Measurements from ENCODE around the gene PPT1.

The PPT1 gene

GRCh38 chr1:40140211-40140973, 43.3 kb upstream of the PPT1 start:
- H3K36me3 ChIP-seq (ENCODE audit: insufficient read depth, low read length) = no peaks in the 10 kb centered on the region
- H3K79me2 ChIP-seq (ENCODE audit: insufficient read depth, low read length) = no peaks in the 10 kb centered on the region
- no peaks in the 10 kb centered on the region for H3K27me3 ChIP-seq (ENCODE audit: insufficient read depth, low read length, poor library complexity, severe bottlenecking)
- no peak overlapping the region for H3K4me2 ChIP-seq (ENCODE audit: low read depth, low read length, poor library complexity, severe bottlenecking)
- H3F3A ChIP-seq (ENCODE audit: low read depth) = no peaks in the 10 kb centered on the region
- H3K4me1 ChIP-seq (ENCODE audit: insufficient read depth, low read length, poor library complexity, severe bottlenecking) = peaks cover 13% of the 10 kb centered on the region
- no peaks in the 10 kb centered on the region for H4K20me1 ChIP-seq (ENCODE audit: insufficient read depth, low read length, poor library complexity, severe bottlenecking)
- TF ChIP-seq CTCF (conservative IDR thresholded peaks at IDR 0.05; ENCODE audit: low read length) = no peak
- TF ChIP-seq EZH2phosphoT487 (IDR thresholded peaks at IDR 0.05; ENCODE audit: borderline replicate concordance) = no peak
- H2AFZ ChIP-seq (ENCODE audit: low read length) = peak overlapping the region; percentile 66
- no peak overlapping the region for H3K9ac ChIP-seq (ENCODE audit: low read depth, low read length, poor library complexity, severe bottlenecking)
- H3K4me3 ChIP-seq (ENCODE audit: low read length, poor library complexity, severe bottlenecking) = no peak overlapping the region
- H3K9me3 ChIP-seq (ENCODE audit: insufficient read depth, low read depth, low read length) = no peaks in the 10 kb centered on the region
- H3K9me2 ChIP-seq (replicated peaks; ENCODE audit: low read depth, low read length) = no peaks in the 10 kb centered on the region

- Histone ChIP-seq H4K20me1 (ENCODE audit: insufficient read depth, low read length, poor library complexity, severe bottlenecking) (no peaks in the 10 kb centered on the region), H3K4me3 (ENCODE audit: low read length, poor library complexity, severe bottlenecking) (no peak overlapping the region), H3K4me1 (ENCODE audit: insufficient read depth, low read length, poor library complexity, severe bottlenecking) (peaks cover 26% of the 10 kb centered on the region), H3K9ac (ENCODE audit: low read depth, low read length, poor library complexity, severe bottlenecking) (no peak overlapping the region), H3K79me2 (ENCODE audit: insufficient read depth, low read length) (no peaks in the 10 kb centered on the region), H3K4me2 (ENCODE audit: low read depth, low read length, poor library complexity, severe bottlenecking) (no peak overlapping the region), H3F3A (ENCODE audit: low read depth) (no peaks in the 10 kb centered on the region), H3K9me3 (ENCODE audit: insufficient read depth, low read depth, low read length) (no peaks in the 10 kb centered on the region), H3K9me2 (replicated peaks; ENCODE audit: low read depth, low read length) (no peaks in the 10 kb centered on the region), H3K36me3 (ENCODE audit: insufficient read depth, low read length) (no peaks in the 10 kb centered on the region), H3K27me3 (ENCODE audit: insufficient read depth, low read length, poor library complexity, severe bottlenecking) (no peaks in the 10 kb centered on the region), H2AFZ (ENCODE audit: low read length) (no peak overlapping the region)
- no peak for TF ChIP-seq CTCF (conservative IDR thresholded peaks at IDR 0.05; ENCODE audit: low read length)
- TF ChIP-seq EZH2phosphoT487 (IDR thresholded peaks at IDR 0.05; ENCODE audit: borderline replicate concordance) = no peak
Observed at GRCh38 chr1:40133839-40134238, 36.8 kb upstream of the PPT1 start.

GRCh38 chr1:40133312-40133665, 36.2 kb upstream of the PPT1 start:
- Histone ChIP-seq H2AFZ (ENCODE audit: low read length) (no peak overlapping the region), H3K9me2 (replicated peaks; ENCODE audit: low read depth, low read length) (no peaks in the 10 kb centered on the region)

More at GRCh38 chr1:40133312-40133665, 36.2 kb upstream of the PPT1 start:
- H3K4me3 ChIP-seq (ENCODE audit: low read length, poor library complexity, severe bottlenecking) = no peak overlapping the region
- no peaks in the 10 kb centered on the region for H3F3A ChIP-seq (ENCODE audit: low read depth)
- no peaks in the 10 kb centered on the region for H3K79me2 ChIP-seq (ENCODE audit: insufficient read depth, low read length)
- no peak overlapping the region for H3K9ac ChIP-seq (ENCODE audit: low read depth, low read length, poor library complexity, severe bottlenecking)
- no peaks in the 10 kb centered on the region for H3K27me3 ChIP-seq (ENCODE audit: insufficient read depth, low read length, poor library complexity, severe bottlenecking)
- no peaks in the 10 kb centered on the region for H3K9me3 ChIP-seq (ENCODE audit: insufficient read depth, low read depth, low read length)
- no peaks in the 10 kb centered on the region for H3K36me3 ChIP-seq (ENCODE audit: insufficient read depth, low read length)
- no peak overlapping the region for H3K4me2 ChIP-seq (ENCODE audit: low read depth, low read length, poor library complexity, severe bottlenecking)
- H4K20me1 ChIP-seq (ENCODE audit: insufficient read depth, low read length, poor library complexity, severe bottlenecking) = no peaks in the 10 kb centered on the region
- H3K4me1 ChIP-seq (ENCODE audit: insufficient read depth, low read length, poor library complexity, severe bottlenecking) = peaks cover 23% of the 10 kb centered on the region
- TF ChIP-seq EZH2phosphoT487 (IDR thresholded peaks at IDR 0.05; ENCODE audit: borderline replicate concordance) (no peak), CTCF (conservative IDR thresholded peaks at IDR 0.05; ENCODE audit: low read length) (no peak)

Data from Loucy (cell line).